Astrocyte of the cerebellum (primary cell): ENCODE measurements around the gene AGAP1.

ENCODE experiments used
- DNase-seq: peaks from one replicate; pipeline ENCODE4 v3.0.0-alpha.2; 2011; ENCODE audit warnings: low read depth
- H3K4me3 ChIP-seq: 2 replicates; pipeline ENCODE4 v1.5.1; 2011; ENCODE audit warnings: mild to moderate bottlenecking, low read depth, low read length, moderate library complexity
- in situ Hi-C: cut with HindIII; loops from 2 replicates; pipeline ENCODE4 v1.10.0; 2017; ENCODE audit warnings: low sequenced_read_pairs
- TF ChIP-seq, protein P1 (sequence below): IDR thresholded peaks from 2 replicates; pipeline ENCODE4 v1.5.1; 2012; ENCODE audit warnings: low read length, low read depth, moderate library complexity, mild to moderate bottlenecking; ENCODE audit errors: missing control alignments

The AGAP1 gene

DNA sequence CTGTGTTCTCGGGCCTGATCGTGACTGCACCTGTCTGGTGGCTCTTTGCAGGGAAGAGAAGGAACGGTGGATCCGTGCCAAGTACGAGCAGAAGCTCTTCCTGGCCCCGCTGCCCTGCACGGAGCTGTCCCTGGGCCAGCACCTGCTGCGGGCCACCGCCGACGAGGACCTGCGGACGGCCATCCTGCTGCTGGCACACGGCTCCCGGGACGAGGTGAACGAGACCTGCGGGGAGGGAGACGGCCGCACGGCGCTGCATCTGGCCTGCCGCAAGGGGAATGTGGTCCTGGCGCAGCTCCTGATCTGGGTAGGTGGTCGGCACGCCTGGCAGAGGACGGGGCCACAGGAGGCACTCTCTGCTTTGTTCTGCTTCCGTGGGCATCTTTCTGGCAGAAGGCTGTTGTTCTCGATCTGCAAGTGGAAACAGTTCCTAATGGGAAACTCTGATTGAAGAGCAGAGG, 626.3 kb downstream of the AGAP1 start:
- no peak overlapping the region for H3K4me3 ChIP-seq
- TF ChIP-seq, protein P1, sequence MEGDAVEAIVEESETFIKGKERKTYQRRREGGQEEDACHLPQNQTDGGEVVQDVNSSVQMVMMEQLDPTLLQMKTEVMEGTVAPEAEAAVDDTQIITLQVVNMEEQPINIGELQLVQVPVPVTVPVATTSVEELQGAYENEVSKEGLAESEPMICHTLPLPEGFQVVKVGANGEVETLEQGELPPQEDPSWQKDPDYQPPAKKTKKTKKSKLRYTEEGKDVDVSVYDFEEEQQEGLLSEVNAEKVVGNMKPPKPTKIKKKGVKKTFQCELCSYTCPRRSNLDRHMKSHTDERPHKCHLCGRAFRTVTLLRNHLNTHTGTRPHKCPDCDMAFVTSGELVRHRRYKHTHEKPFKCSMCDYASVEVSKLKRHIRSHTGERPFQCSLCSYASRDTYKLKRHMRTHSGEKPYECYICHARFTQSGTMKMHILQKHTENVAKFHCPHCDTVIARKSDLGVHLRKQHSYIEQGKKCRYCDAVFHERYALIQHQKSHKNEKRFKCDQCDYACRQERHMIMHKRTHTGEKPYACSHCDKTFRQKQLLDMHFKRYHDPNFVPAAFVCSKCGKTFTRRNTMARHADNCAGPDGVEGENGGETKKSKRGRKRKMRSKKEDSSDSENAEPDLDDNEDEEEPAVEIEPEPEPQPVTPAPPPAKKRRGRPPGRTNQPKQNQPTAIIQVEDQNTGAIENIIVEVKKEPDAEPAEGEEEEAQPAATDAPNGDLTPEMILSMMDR: no peak
- in situ Hi-C loops: no loop called here
- DNase-seq: no peak

DNA sequence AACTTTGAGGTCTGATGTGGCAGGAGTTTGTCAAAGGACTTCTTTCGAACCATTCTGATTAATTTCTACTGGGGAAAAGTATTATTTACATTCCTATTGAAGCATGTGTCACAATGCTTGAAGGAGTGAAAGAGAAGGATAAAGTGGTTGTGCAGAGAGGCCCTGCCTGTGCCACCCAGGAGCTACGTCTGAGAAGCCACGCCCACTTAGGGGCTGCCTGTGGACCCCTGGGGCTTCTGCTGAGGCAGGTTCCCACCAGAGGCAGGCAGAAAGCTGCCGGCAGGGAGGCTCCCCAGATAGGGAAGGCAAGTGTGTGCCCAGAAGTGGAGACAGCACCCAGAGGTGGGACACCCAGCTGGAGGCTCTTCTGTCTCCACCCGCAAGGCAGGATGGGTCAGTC, 627.0 kb downstream of the AGAP1 start:
- in situ Hi-C loops: no loop called here
- TF ChIP-seq, protein P1: no peak

DNA sequence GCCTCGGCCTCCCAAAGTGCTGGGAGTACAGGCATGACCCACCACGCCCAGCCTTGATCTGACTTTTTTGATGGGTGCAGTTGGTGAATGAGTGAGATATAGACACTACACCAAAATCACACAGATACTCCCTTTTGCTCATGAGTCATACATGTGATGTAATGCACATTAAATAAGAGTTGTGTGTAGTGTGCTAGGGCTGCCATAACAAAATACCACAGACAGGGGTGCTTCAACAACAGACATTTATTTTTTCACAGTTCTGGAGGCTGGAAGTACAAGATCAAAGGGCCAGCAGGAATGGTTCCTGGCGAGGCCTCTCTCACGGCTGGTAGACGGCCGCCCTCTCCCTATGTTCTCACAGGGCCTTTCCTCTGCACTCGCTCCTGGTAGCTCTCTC, 627.7 kb downstream of the AGAP1 start:
- no peak overlapping the region for H3K4me3 ChIP-seq
- no peak for DNase-seq
- TF ChIP-seq, protein P1: no peak
- in situ Hi-C loops: no loop called here

More for the DNA sequence above, 627.0 kb downstream of the AGAP1 start:
- H3K4me3 ChIP-seq: no peak overlapping the region
- DNase-seq: no peak

DNA sequence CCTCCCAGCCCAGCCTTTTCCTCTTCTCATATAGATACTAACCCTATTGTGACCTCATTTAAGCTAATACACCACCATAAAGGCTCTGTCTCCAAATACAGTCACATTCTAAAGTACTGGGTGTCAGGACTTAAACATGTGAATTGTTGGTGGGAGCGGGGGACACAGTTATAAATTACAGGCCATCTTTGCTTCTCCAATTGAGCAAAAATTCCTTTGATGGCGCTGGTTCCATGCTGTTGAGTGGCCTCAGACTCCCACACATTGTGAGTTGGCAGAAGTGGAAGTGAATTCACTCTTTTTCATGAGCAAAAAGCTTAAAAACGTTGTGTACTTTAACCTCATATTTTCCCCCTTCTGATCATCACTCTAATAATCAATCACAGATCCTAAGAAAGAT, 628.4 kb downstream of the AGAP1 start:
- no peak for DNase-seq
- TF ChIP-seq, protein P1: no peak
- in situ Hi-C loops: no loop called here
- H3K4me3 ChIP-seq: no peak overlapping the region

DNA sequence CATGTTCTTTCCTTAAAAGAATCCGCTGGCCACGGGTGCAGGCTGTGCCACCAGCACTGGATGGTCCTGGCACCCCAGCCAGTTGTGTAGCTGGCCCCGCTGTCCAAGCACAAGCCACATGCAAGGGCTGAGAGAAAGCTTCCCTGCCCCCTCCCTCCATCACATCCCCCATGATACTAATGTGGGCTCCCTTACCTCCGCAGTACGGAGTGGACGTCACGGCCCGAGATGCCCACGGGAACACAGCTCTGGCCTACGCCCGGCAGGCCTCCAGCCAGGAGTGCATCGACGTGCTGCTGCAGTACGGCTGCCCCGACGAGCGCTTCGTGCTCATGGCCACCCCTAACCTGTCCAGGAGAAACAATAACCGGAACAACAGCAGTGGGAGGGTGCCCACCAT, 629.9 kb downstream of the AGAP1 start:
- in situ Hi-C loops: no loop called here
- TF ChIP-seq, protein P1: no peak
- H3K4me3 ChIP-seq: no peak overlapping the region

DNA sequence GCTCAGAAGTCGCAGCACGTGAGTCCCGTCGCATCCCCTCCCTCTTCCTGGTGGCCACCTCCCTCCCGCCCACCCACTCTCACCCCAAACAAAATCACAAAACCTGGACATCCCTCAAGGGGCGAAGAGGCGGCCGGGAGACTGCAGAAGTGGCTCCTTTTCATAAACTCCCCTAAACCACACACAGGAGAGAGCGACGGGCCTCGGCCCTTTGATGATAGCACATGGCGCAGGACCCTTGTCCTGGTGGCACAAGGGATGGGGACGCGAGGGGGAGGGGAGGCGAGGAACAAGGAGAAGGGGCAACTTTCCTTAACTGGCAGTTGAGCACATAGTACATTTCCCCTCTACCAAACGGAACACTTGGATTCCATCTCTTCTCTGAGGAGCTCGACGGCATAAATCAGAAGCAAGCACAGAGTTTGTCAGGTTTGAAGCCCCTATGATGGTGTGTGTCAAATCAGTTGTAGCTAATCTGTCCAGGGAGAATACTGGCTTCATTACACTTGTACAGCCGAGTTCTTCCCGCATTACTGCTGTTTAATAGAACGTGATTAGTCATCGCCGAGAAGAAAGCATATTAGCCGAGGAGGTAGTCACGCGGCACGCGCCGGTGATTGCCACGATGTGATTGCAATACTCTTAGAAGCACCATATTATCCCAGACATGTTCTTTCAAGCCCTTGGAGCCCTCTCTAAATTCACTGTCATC, 630.5 kb downstream of the AGAP1 start:
- TF ChIP-seq, protein P1: no peak
- in situ Hi-C loops: no loop called here
- no peak for DNase-seq
- H3K4me3 ChIP-seq: no peak overlapping the region

More for the DNA sequence above, 629.9 kb downstream of the AGAP1 start:
- no peak for DNase-seq

DNA sequence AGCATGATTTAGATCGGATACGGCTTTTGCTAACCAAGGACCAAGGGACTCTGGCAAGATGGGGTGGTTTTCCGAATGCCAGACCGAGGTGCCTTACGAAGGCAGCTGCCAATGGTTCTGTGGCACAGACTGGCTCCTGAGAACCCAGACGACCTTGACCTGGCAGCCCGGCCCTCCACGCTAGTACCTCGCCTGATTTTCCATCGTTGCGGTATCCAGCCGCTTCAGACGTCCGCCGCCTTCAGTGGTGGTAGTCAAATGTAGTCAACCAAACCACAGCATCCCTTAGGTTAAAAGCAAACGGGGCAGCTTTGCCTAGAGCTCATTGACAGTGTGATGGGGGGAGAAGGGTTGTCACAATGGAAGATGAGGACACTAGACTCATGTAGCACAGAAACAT, 631.7 kb downstream of the AGAP1 start:
- TF ChIP-seq, protein P1: no peak
- no peak for DNase-seq
- no peak overlapping the region for H3K4me3 ChIP-seq
- in situ Hi-C loops: no loop called here
